Adrenal gland (tissue), 12 donors: ENCODE measurements around the gene PPIL3. TPM values are rescaled to one million over a fixed set of nuclear protein-coding genes. Genes with fewer than 3 reads are reported as not detected.

Experiments
- DNase-seq, 7 donors: peaks; one replicate each; pipeline ENCODE4 v3.0.0-alpha.2; 2019 to 2020
- H3K27ac ChIP-seq, 5 donors: fragments of 200-600 bp; sonication (generic) in 4 of 5; 1 replicate in 3 of 5; 2 replicates in 2 of 5; pipeline versions ENCODE4 v1.5.1 to v1.8.0; 2016 to 2020; ENCODE audit warnings: mild to moderate bottlenecking in 1 of 5
- H3K27me3 ChIP-seq: fragments of 200-600 bp; 2 replicates; pipeline ENCODE4 v1.8.0; 2021
- H3K36me3 ChIP-seq, 2 donors: fragments of 200-600 bp; replicated peaks in 1 of 2; 1 replicate in 1 of 2; 2 replicates in 1 of 2; pipeline versions ENCODE4 v1.5.1 to v1.8.0; 2018 to 2022
- H3K4me1 ChIP-seq, 2 donors: fragments of 200-600 bp; replicated peaks in 1 of 2; 1 replicate in 1 of 2; 2 replicates in 1 of 2; pipeline versions ENCODE4 v1.5.1 to v1.8.0; 2018 to 2021
- H3K4me3 ChIP-seq, 4 donors: fragments of 200-600 bp; sonication (generic) in 3 of 4; one replicate each; pipeline ENCODE4 v1.5.1; 2016 to 2018
- H3K9me3 ChIP-seq, 3 donors: fragments of 200-600 bp; sonication (generic) in 1 of 3; replicated peaks in 1 of 3; 1 replicate in 2 of 3; 2 replicates in 1 of 3; pipeline versions ENCODE4 v1.5.1 to v1.8.0; 2016 to 2021
- POLR2A ChIP-seq, 2 donors: fragments of 450-650 bp; IDR thresholded peaks; one replicate each; pipeline ENCODE4 v1.6.1; 2017; ENCODE audit warnings: antibody characterized with exemption in 2 of 2, mild to moderate bottlenecking in 2 of 2, moderate library complexity in 1 of 2
- WGBS, 4 donors: extraction: QIAGEN DNeasy Blood & Tissue Kit in 2 of 4; methylation state at CpG; one replicate each; pipeline versions ENCODE4 v1.1.5 to v1.1.7; 2013 to 2017; 5-methylcytosine and 5-hydroxymethylcytosine counted together
- intact Hi-C, 2 donors: fragments of 100-400 bp; cut with DNase I; formaldehyde crosslinking; loops; one replicate each; pipeline versions ENCODE4 v1.14.1 to v1.15.0; 2022 to 2023
- polyA plus RNA-seq, 3 donors: library from polyadenylated mRNA; stranded (reverse); fragments of 200-250 nt in 2 of 3; fragments of 350-450 nt in 1 of 3; fragmentation: Illumina TruSeq in 1 of 3; extraction: RNeasy Lipid Tissue Mini Kit (QIAGEN cat#74804) in 1 of 3; gene quantifications; one replicate each; pipeline ENCODE4 v1.2.3, GENCODE V29; 2013 to 2014
- total RNA-seq, 9 donors: library from RNA; depleted of rRNA in 4 of 9; stranded (reverse); fragments of >200 nt in 4 of 9; fragments of 120-200 nt in 1 of 9; fragmentation: NEBNext Ultra II Directional in 1 of 9; extraction: Animal tissue kit (Norgen Biotek cat#: 25700) in 1 of 9; gene quantifications; one replicate each; pipeline versions ENCODE4 v1.1.0 to v1.2.4, GENCODE V29; 2013 to 2023
- TF ChIP-seq, protein P1 (sequence below), 6 experiments: fragments of 450-650 bp in 4 of 6; fragments of 200-600 bp in 2 of 6; sonication (generic) in 1 of 6; IDR thresholded peaks; 1 replicate in 5 of 6; 2 replicates in 1 of 6; pipeline versions ENCODE4 v1.5.1 to v1.8.0; 2016 to 2021; ENCODE audit warnings: antibody characterized with exemption in 6 of 6, mild to moderate bottlenecking in 2 of 6, moderate library complexity in 1 of 6
- donor health status: healthy with polysubstance abuse.
- donor health status: Bipolar disorder and iron deficiency.
- donor health status: DM: yes; HTN: yes; CAD: no.
- donor health status: DM: no; HTN: no; CAD: no.
- donor health status: DM: no; HTN: no; CAD: no.
- donor health status: DM: yes; HTN: yes; CAD: no.

Gene PPIL3
- total and polyA plus RNA-seq, 12 donors, result 13.2 to 186 (median 31.6) TPM

GRCh38 chr2:200851398-200852248, 37.3 kb downstream of the PPIL3 start:
- intact Hi-C loops, result no loop called here
- Histone ChIP-seq H3K27ac (no peak overlapping the region), H3K9me3 (no peaks in the 10 kb centered on the region), H3K27me3 (no peaks in the 10 kb centered on the region), H3K36me3 (peaks cover 0 to 61% of the 10 kb centered on the region in 2 donors), H3K4me1 (peaks cover 0 to 6% of the 10 kb centered on the region in 2 donors), H3K4me3 (no peak overlapping the region)
- peak in 1 of 7 donors; percentile 46 for DNase-seq
- 92 to 94% (median 93%) methylated on average over 6 of the region's 6 CpGs for WGBS, 4 donors
- no peak for TF ChIP-seq POLR2A (IDR thresholded peaks at IDR 0.05)
- TF ChIP-seq, protein P1, sequence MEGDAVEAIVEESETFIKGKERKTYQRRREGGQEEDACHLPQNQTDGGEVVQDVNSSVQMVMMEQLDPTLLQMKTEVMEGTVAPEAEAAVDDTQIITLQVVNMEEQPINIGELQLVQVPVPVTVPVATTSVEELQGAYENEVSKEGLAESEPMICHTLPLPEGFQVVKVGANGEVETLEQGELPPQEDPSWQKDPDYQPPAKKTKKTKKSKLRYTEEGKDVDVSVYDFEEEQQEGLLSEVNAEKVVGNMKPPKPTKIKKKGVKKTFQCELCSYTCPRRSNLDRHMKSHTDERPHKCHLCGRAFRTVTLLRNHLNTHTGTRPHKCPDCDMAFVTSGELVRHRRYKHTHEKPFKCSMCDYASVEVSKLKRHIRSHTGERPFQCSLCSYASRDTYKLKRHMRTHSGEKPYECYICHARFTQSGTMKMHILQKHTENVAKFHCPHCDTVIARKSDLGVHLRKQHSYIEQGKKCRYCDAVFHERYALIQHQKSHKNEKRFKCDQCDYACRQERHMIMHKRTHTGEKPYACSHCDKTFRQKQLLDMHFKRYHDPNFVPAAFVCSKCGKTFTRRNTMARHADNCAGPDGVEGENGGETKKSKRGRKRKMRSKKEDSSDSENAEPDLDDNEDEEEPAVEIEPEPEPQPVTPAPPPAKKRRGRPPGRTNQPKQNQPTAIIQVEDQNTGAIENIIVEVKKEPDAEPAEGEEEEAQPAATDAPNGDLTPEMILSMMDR (IDR thresholded peaks at IDR 0.05), result no peak

DNA sequence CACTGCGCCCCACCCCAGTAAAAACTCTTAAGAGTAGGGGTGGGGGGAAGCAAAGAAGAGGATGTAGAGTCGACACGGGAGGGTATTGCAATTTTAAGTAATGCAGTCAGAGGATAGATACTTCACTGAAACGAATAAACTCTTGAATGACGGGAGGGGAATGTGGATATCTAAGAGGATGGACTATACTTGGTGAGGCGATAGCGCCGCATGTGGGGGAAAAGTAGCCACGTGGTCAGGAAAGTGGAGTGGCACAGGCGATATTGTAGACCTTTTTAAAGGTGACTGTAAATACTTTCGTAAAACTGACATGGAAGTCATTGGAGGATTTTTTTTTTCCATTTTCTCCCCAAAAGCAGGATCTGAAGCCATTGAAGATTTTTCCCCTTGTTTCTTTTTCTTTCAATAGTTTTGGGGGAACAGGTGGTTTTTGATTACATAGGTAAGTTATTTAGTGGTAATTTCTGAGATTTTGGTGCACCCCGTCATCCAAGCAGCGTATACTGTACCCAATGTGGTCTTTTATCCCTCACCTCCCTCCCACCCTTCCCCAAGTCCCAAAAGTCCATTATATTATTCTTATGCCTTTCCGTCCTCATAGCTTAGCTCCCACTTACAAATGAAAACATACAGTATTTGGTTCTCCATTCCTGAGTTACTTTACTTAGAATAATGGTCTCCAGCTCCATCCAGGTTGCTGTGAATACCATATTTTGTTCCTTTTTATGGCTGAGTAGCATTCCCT, 38.2 kb downstream of the PPIL3 start:
- intact Hi-C loops, result no loop called here
- 83 to 91% (median 87%) methylated on average over 14 of the region's 14 CpGs for WGBS, 4 donors
- Histone ChIP-seq H3K27me3 (no peaks in the 10 kb centered on the region), H3K9me3 (no peaks in the 10 kb centered on the region), H3K36me3 (peaks cover 0 to 51% of the 10 kb centered on the region in 2 donors), H3K27ac (no peak overlapping the region), H3K4me1 (peaks cover 0 to 4% of the 10 kb centered on the region in 2 donors), H3K4me3 (no peak overlapping the region)
- DNase-seq, result no peak
- TF ChIP-seq POLR2A (IDR thresholded peaks at IDR 0.05), result no peak
- TF ChIP-seq, protein P1 (IDR thresholded peaks at IDR 0.05), result no peak

DNA sequence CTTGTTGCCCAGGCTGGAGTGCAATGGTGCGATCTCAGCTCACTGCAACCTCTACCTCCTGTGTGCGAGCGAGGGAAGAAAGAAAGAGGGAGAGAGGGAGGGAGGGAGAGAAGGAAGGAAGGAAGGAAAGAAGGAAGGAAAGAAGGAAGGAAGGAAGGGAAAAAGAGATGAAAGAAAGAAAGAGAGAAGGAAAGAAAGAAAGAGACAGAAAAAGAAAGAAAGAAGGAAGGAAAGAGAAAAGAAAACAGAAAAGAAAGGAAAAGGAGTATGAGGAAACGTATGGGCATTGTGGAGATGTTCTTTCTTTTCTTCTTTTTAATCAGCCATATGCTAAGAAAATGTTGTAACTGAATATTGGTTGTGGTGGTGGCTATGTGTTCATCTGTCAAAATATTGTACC, 40.9 kb downstream of the PPIL3 start:
- no peak overlapping the region for H3K27ac ChIP-seq
- TF ChIP-seq, protein P1 (IDR thresholded peaks at IDR 0.05), result no peak
- TF ChIP-seq POLR2A (IDR thresholded peaks at IDR 0.05), result no peak
- H3K4me3 ChIP-seq, result no peak overlapping the region
- no peak for DNase-seq
- 73 to 95% (median 87%) methylated on average over 4 of the region's 4 CpGs for WGBS, 4 donors
- peaks cover 0 to under 1% of the 10 kb centered on the region in 2 donors for H3K4me1 ChIP-seq
- H3K9me3 ChIP-seq, result no peaks in the 10 kb centered on the region
- peaks cover 0 to 24% of the 10 kb centered on the region in 2 donors for H3K36me3 ChIP-seq
- no peaks in the 10 kb centered on the region for H3K27me3 ChIP-seq
- intact Hi-C loops, result no loop called here

DNA sequence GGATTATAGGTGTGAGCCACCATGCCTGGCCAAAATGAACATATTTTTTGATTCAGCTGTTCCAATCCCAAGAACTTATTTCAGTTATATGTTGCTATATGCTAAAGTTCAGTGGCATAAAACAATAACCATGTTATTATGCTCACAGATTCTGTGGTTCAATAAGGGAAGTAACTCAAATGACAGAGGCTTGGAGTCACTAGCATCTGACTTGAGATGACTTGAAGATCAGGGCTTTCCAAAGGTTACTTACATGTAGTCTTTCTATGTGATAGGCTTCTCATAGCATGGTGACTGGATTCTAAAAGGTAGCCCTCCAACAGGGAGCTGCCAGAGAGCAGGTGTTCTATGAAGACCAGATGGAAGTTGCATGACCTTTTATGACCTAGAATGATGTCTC, 41.6 kb downstream of the PPIL3 start:
- TF ChIP-seq POLR2A (IDR thresholded peaks at IDR 0.05), result no peak
- TF ChIP-seq, protein P1 (IDR thresholded peaks at IDR 0.05), result no peak
- no peaks in the 10 kb centered on the region for H3K9me3 ChIP-seq
- peaks cover 0 to 17% of the 10 kb centered on the region in 2 donors for H3K36me3 ChIP-seq
- H3K27me3 ChIP-seq, result no peaks in the 10 kb centered on the region
- intact Hi-C loops, result no loop called here
- DNase-seq, result no peak
- no peak overlapping the region for H3K4me3 ChIP-seq
- H3K4me1 ChIP-seq, result no peaks in the 10 kb centered on the region
- no peak overlapping the region for H3K27ac ChIP-seq
